Measurements from ENCODE around the gene R3HDM2.

GRCh38 chr12:57342207-57342691 is 88.6 kb downstream of the R3HDM2 start:
- TF ChIP-seq, protein P1, sequence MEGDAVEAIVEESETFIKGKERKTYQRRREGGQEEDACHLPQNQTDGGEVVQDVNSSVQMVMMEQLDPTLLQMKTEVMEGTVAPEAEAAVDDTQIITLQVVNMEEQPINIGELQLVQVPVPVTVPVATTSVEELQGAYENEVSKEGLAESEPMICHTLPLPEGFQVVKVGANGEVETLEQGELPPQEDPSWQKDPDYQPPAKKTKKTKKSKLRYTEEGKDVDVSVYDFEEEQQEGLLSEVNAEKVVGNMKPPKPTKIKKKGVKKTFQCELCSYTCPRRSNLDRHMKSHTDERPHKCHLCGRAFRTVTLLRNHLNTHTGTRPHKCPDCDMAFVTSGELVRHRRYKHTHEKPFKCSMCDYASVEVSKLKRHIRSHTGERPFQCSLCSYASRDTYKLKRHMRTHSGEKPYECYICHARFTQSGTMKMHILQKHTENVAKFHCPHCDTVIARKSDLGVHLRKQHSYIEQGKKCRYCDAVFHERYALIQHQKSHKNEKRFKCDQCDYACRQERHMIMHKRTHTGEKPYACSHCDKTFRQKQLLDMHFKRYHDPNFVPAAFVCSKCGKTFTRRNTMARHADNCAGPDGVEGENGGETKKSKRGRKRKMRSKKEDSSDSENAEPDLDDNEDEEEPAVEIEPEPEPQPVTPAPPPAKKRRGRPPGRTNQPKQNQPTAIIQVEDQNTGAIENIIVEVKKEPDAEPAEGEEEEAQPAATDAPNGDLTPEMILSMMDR (IDR thresholded peaks at IDR 0.05), result no peak
- TF ChIP-seq POLR2AphosphoS5 (IDR thresholded peaks at IDR 0.05) (no peak), POLR2A (IDR thresholded peaks at IDR 0.05) (no peak), EP300 (IDR thresholded peaks at IDR 0.05; ENCODE audit: low read depth) (no peak)

Measured in transverse colon (tissue), 4 donors.